ENCODE measurements around the gene SYNDIG1.

SYNDIG1 gene

GRCh38 chr20:24654425-24654824, 185.0 kb downstream of the SYNDIG1 start:
- H3K27me3 Mint-ChIP-seq = peaks cover 17 to 38% of the 10 kb centered on the region in 2 donors
- H3K27ac Mint-ChIP-seq = no peak overlapping the region
- DNase-seq = no peak
- H3K36me3 Mint-ChIP-seq (ENCODE audit: insufficient read depth) = no peaks in the 10 kb centered on the region
- H3K4me3 Mint-ChIP-seq = no peak overlapping the region
- ATAC-seq (replicated peaks) = no peak
- H3K9me3 Mint-ChIP-seq = no peaks in the 10 kb centered on the region
- H3K4me1 Mint-ChIP-seq (ENCODE audit: low read depth in 2 of 2) = no peaks in the 10 kb centered on the region

GRCh38 chr20:24656391-24656790, 187.0 kb downstream of the SYNDIG1 start:
- Mint-ChIP-seq H3K4me1 (ENCODE audit: low read depth in 2 of 2) (no peaks in the 10 kb centered on the region), H3K36me3 (ENCODE audit: insufficient read depth) (no peaks in the 10 kb centered on the region), H3K27me3 (peaks cover 11 to 28% of the 10 kb centered on the region in 2 donors), H3K9me3 (no peaks in the 10 kb centered on the region), H3K4me3 (no peak overlapping the region), H3K27ac (no peak overlapping the region)
- DNase-seq (no peak), ATAC-seq (replicated peaks) (no peak)

GRCh38 chr20:24657196-24657595, 187.8 kb downstream of the SYNDIG1 start:
- no peak overlapping the region for H3K4me3 Mint-ChIP-seq
- no peak for DNase-seq
- no peak overlapping the region for H3K27ac Mint-ChIP-seq
- ATAC-seq (replicated peaks) = no peak
- no peaks in the 10 kb centered on the region for H3K4me1 Mint-ChIP-seq (ENCODE audit: low read depth in 2 of 2)
- no peaks in the 10 kb centered on the region for H3K9me3 Mint-ChIP-seq
- no peaks in the 10 kb centered on the region for H3K36me3 Mint-ChIP-seq (ENCODE audit: insufficient read depth)
- H3K27me3 Mint-ChIP-seq = peaks cover 11 to 20% of the 10 kb centered on the region in 2 donors

- peaks cover 11 to 13% of the 10 kb centered on the region in 2 donors for H3K27me3 Mint-ChIP-seq
- H3K4me1 Mint-ChIP-seq (ENCODE audit: low read depth in 2 of 2) = no peaks in the 10 kb centered on the region
- DNase-seq (no peak), ATAC-seq (replicated peaks) (no peak)
- H3K36me3 Mint-ChIP-seq (ENCODE audit: insufficient read depth) = no peaks in the 10 kb centered on the region
- H3K4me3 Mint-ChIP-seq = no peak overlapping the region
- H3K27ac Mint-ChIP-seq = no peak overlapping the region
- H3K9me3 Mint-ChIP-seq = no peaks in the 10 kb centered on the region
Observed at GRCh38 chr20:24657878-24658620, 188.6 kb downstream of the SYNDIG1 start.

GRCh38 chr20:24658920-24659660, 189.7 kb downstream of the SYNDIG1 start:
- no peak for ATAC-seq (replicated peaks)
- peaks cover 10 to 20% of the 10 kb centered on the region in 2 donors for H3K27me3 Mint-ChIP-seq

GRCh38 chr20:24659835-24660234, 190.4 kb downstream of the SYNDIG1 start:
- H3K36me3 Mint-ChIP-seq (ENCODE audit: insufficient read depth) = no peaks in the 10 kb centered on the region
- H3K27ac Mint-ChIP-seq = no peak overlapping the region
- no peaks in the 10 kb centered on the region for H3K4me1 Mint-ChIP-seq (ENCODE audit: low read depth in 2 of 2)
- no peak for ATAC-seq (replicated peaks)
- H3K27me3 Mint-ChIP-seq = peaks cover 6 to 20% of the 10 kb centered on the region in 2 donors
- no peaks in the 10 kb centered on the region for H3K9me3 Mint-ChIP-seq
- DNase-seq = no peak
- H3K4me3 Mint-ChIP-seq = no peak overlapping the region

More at GRCh38 chr20:24658920-24659660, 189.7 kb downstream of the SYNDIG1 start:
- Mint-ChIP-seq H3K27ac (no peak overlapping the region), H3K36me3 (ENCODE audit: insufficient read depth) (no peaks in the 10 kb centered on the region), H3K4me3 (no peak overlapping the region), H3K9me3 (no peaks in the 10 kb centered on the region), H3K4me1 (ENCODE audit: low read depth in 2 of 2) (no peaks in the 10 kb centered on the region)
- no peak for DNase-seq

GRCh38 chr20:24660651-24661050, 191.2 kb downstream of the SYNDIG1 start:
- Mint-ChIP-seq H3K27me3 (peaks cover 6 to 23% of the 10 kb centered on the region in 2 donors), H3K27ac (no peak overlapping the region), H3K36me3 (ENCODE audit: insufficient read depth) (peaks cover 3% of the 10 kb centered on the region), H3K9me3 (no peaks in the 10 kb centered on the region), H3K4me3 (no peak overlapping the region), H3K4me1 (ENCODE audit: low read depth in 2 of 2) (no peaks in the 10 kb centered on the region)
- DNase-seq (no peak), ATAC-seq (replicated peaks) (no peak)

- Mint-ChIP-seq H3K36me3 (ENCODE audit: insufficient read depth) (peaks cover 4% of the 10 kb centered on the region), H3K4me3 (no peak overlapping the region), H3K9me3 (no peaks in the 10 kb centered on the region), H3K27me3 (peaks cover 6 to 27% of the 10 kb centered on the region in 2 donors), H3K4me1 (ENCODE audit: low read depth in 2 of 2) (no peaks in the 10 kb centered on the region), H3K27ac (no peak overlapping the region)
- ATAC-seq (replicated peaks) = no peak
- no peak for DNase-seq
Observed at GRCh38 chr20:24661255-24661654, 191.8 kb downstream of the SYNDIG1 start.

GRCh38 chr20:24662322-24662721, 192.9 kb downstream of the SYNDIG1 start:
- no peaks in the 10 kb centered on the region for H3K4me1 Mint-ChIP-seq (ENCODE audit: low read depth in 2 of 2)
- ATAC-seq (replicated peaks) = no peak
- DNase-seq = no peak
- H3K27ac Mint-ChIP-seq = no peak overlapping the region
- peaks cover 4% of the 10 kb centered on the region for H3K36me3 Mint-ChIP-seq (ENCODE audit: insufficient read depth)
- H3K27me3 Mint-ChIP-seq = peaks cover 6 to 27% of the 10 kb centered on the region in 2 donors
- no peaks in the 10 kb centered on the region for H3K9me3 Mint-ChIP-seq
- H3K4me3 Mint-ChIP-seq = no peak overlapping the region

- no peak overlapping the region for H3K27ac Mint-ChIP-seq
- H3K4me3 Mint-ChIP-seq = no peak overlapping the region
- H3K27me3 Mint-ChIP-seq = peaks cover 6 to 27% of the 10 kb centered on the region in 2 donors
- H3K4me1 Mint-ChIP-seq (ENCODE audit: low read depth in 2 of 2) = no peaks in the 10 kb centered on the region
- peaks cover 4% of the 10 kb centered on the region for H3K36me3 Mint-ChIP-seq (ENCODE audit: insufficient read depth)
- H3K9me3 Mint-ChIP-seq = no peaks in the 10 kb centered on the region
- no peak for DNase-seq
- no peak for ATAC-seq (replicated peaks)
Observed at GRCh38 chr20:24662752-24663365, 193.4 kb downstream of the SYNDIG1 start.

- no peak overlapping the region for H3K27ac Mint-ChIP-seq
- H3K4me1 Mint-ChIP-seq (ENCODE audit: low read depth in 2 of 2) = no peaks in the 10 kb centered on the region
- ATAC-seq (replicated peaks) (no peak), DNase-seq (no peak)
- peaks cover 6 to 27% of the 10 kb centered on the region in 2 donors for H3K27me3 Mint-ChIP-seq
- no peak overlapping the region for H3K4me3 Mint-ChIP-seq
- peaks cover 4% of the 10 kb centered on the region for H3K36me3 Mint-ChIP-seq (ENCODE audit: insufficient read depth)
- no peaks in the 10 kb centered on the region for H3K9me3 Mint-ChIP-seq
Observed at GRCh38 chr20:24663496-24663895, 194.1 kb downstream of the SYNDIG1 start.

GRCh38 chr20:24664266-24664986, 195.0 kb downstream of the SYNDIG1 start:
- peaks cover 2 to 27% of the 10 kb centered on the region in 2 donors for H3K27me3 Mint-ChIP-seq
- no peak for DNase-seq
- peaks cover 4% of the 10 kb centered on the region for H3K36me3 Mint-ChIP-seq (ENCODE audit: insufficient read depth)
- no peak overlapping the region for H3K4me3 Mint-ChIP-seq
- no peak for ATAC-seq (replicated peaks)
- H3K4me1 Mint-ChIP-seq (ENCODE audit: low read depth in 2 of 2) = no peaks in the 10 kb centered on the region
- no peaks in the 10 kb centered on the region for H3K9me3 Mint-ChIP-seq
- no peak overlapping the region for H3K27ac Mint-ChIP-seq

GRCh38 chr20:24665196-24665595, 195.8 kb downstream of the SYNDIG1 start:
- ATAC-seq (replicated peaks) (no peak), DNase-seq (no peak)
- Mint-ChIP-seq H3K27ac (no peak overlapping the region), H3K9me3 (no peaks in the 10 kb centered on the region), H3K4me3 (no peak overlapping the region), H3K27me3 (peaks cover 10 to 35% of the 10 kb centered on the region in 2 donors), H3K4me1 (ENCODE audit: low read depth in 2 of 2) (no peaks in the 10 kb centered on the region), H3K36me3 (ENCODE audit: insufficient read depth) (peaks cover 4% of the 10 kb centered on the region)

Measured in effector memory CD8-positive, alpha-beta T cell (primary cell).